Astrocyte of the cerebellum (primary cell): ENCODE results near the gene AIRE.

Experiments used
- DNase-seq: peaks from one replicate; pipeline ENCODE4 v3.0.0-alpha.2; 2011; ENCODE audit warnings: low read depth
- H3K4me3 ChIP-seq: 2 replicates; pipeline ENCODE4 v1.5.1; 2011; ENCODE audit warnings: mild to moderate bottlenecking, low read depth, low read length, moderate library complexity
- in situ Hi-C: cut with HindIII; loops from 2 replicates; pipeline ENCODE4 v1.10.0; 2017; ENCODE audit warnings: low sequenced_read_pairs
- TF ChIP-seq, protein P1 (sequence below): IDR thresholded peaks from 2 replicates; pipeline ENCODE4 v1.5.1; 2012; ENCODE audit warnings: low read length, low read depth, moderate library complexity, mild to moderate bottlenecking; ENCODE audit errors: missing control alignments

The AIRE gene

DNA sequence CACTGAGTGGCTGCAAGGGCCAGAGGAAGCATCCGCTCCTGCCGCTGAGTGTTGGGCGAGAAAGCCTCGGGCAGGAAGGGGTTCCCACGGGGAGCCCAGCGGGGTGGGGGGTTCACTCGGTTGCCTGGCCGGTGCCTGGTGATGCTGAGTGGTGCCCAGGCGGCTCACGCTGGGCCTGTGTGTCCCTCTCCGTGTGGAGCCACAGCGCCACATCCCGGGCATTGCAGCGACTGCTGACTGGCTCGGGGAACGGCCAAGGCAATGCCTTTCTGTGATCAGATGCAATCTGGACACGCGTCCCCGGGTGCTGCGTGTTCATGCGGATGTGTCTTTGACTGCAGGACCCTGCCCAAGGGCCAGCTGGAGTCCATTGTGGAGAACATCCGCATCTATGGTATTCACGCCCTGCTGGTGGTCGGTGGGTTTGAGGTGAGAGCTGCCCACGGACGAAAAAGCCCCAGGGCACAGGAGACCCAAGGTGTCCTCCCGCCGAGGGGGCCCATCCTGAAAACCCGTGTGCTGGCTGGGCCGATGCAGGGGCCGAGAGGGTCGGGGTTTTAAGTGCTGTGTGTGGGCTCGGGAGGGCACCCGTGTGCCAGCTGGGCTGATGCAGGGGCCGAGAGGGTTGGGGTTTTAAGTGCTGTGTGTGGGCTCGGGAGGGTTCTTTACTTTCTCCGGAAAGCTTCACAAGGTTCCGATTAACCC, 37.1 kb downstream of the AIRE start:
- TF ChIP-seq, protein P1, sequence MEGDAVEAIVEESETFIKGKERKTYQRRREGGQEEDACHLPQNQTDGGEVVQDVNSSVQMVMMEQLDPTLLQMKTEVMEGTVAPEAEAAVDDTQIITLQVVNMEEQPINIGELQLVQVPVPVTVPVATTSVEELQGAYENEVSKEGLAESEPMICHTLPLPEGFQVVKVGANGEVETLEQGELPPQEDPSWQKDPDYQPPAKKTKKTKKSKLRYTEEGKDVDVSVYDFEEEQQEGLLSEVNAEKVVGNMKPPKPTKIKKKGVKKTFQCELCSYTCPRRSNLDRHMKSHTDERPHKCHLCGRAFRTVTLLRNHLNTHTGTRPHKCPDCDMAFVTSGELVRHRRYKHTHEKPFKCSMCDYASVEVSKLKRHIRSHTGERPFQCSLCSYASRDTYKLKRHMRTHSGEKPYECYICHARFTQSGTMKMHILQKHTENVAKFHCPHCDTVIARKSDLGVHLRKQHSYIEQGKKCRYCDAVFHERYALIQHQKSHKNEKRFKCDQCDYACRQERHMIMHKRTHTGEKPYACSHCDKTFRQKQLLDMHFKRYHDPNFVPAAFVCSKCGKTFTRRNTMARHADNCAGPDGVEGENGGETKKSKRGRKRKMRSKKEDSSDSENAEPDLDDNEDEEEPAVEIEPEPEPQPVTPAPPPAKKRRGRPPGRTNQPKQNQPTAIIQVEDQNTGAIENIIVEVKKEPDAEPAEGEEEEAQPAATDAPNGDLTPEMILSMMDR = no peak
- in situ Hi-C loops = no loop called here
- DNase-seq = no peak
- H3K4me3 ChIP-seq = no peak overlapping the region

DNA sequence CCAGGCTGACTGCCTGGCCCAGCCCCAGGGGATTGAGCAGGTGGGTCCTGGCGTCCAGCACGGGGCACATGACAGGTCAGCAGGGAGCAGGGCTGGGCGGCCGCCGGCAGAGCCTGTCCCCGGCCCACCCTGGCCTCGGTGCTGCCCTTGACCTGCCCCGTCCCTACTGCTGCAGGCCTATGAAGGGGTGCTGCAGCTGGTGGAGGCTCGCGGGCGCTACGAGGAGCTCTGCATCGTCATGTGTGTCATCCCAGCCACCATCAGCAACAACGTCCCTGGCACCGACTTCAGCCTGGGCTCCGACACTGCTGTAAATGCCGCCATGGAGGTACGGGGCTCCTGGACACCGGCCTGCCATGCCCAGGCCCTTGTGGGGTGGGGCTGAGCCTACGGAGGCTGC, 37.9 kb downstream of the AIRE start:
- DNase-seq = no peak
- TF ChIP-seq, protein P1 = no peak
- no peak overlapping the region for H3K4me3 ChIP-seq
- in situ Hi-C loops = no loop called here

DNA sequence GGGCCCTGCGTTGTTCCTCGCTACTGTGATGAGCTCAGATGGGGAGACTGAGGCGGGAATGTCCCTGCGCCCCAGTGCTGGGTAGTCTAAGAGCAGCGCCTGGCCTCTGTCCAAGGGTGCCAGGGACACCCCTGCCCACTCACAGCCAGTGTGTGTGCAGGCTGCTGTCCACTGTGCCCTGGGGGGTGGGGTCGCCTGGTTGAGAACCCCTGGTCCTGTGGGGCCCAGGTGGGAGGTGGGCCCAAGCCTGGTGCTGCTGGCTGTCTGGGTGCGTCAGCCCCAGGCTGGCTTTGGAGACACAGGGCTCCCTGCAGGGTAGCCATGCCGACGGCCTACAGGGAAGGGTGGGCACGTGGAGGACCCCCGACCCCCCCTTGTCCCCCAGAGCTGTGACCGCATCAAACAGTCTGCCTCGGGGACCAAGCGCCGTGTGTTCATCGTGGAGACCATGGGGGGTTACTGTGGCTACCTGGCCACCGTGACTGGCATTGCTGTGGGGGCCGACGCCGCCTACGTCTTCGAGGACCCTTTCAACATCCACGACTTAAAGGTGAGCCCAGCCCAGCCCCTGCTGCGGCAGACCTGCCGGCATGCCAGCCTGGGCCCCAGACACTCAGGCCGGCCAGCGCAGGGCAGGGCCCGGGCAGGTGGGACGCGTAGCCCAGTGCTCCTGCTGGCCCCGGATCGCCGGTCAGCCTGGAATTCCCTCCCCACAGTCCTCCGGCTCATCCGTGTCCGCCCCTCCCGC, 38.6 kb downstream of the AIRE start:
- TF ChIP-seq, protein P1 = no peak
- in situ Hi-C loops = no loop called here
- DNase-seq = no peak
- no peak overlapping the region for H3K4me3 ChIP-seq

DNA sequence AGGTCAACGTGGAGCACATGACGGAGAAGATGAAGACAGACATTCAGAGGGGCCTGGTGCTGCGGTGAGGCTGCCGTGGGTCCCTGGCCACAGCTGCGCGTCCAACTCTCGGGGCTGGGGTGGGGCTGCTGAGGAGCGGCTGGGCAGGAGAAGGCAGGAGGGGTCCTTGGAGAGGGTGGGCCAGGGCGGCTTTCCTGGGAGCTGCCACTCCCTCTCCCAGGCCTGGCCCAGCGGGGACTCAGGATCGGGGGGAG, 39.1 kb downstream of the AIRE start:
- H3K4me3 ChIP-seq = no peak overlapping the region
- no peak for DNase-seq
- in situ Hi-C loops = no loop called here
- TF ChIP-seq, protein P1 = no peak

DNA sequence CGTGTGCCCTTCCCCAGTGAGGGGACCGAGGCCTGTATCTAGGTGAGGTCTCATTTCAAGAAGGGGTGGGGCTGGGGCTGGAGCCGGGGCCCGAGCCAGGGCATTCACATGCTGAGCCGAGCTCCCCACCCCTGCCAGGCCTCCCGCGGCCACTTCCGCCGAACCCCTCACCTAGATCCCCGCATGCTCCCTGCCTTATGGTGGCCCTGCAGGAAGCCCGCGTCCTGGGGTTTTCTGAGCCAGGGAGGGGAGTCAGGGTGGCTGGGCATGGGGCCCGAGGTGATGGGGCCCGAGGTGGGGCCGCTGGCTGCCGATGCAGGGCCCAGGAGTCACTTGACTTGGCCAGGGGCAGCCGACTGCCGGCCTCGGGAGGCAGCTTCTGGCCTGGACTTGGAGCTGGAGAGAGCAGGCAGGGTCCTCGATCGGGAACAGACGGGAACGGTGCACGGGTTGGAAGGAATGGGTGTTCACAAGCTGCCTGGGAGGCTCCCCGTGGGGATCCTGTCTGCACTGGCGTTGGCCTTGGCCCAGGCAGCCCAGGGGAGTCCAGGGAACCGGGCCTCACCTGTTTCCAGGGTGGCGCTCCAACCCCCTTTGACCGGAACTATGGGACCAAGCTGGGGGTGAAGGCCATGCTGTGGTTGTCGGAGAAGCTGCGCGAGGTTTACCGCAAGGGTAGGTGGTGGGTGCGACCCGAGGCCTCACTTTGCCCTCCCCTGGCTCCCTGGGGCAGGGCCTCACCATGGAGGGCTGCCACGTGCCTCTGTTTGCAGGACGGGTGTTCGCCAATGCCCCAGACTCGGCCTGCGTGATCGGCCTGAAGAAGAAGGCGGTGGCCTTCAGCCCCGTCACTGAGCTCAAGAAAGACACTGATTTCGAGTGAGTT, 40.0 kb downstream of the AIRE start:
- H3K4me3 ChIP-seq = no peak overlapping the region
- in situ Hi-C loops = no loop called here
- no peak for DNase-seq
- TF ChIP-seq, protein P1 = no peak

DNA sequence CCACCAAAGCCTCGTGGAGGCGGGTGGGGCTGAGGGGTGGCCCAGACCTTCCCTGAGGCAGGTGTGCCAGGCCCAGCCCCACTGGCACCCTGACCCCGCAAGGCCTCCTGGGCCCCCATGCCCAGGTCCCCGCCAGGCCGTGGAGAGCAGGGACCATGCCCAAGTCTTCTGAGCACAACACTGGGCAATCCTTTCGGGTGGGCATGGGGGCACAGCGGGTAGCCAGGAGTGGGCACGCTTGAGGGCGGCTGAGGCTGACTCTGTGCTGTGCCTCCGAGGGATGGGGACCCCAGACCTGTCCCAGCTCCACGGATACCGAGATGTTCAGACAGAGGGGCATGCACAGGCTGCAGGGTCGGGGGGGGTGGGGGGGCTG, 40.6 kb downstream of the AIRE start:
- DNase-seq = no peak
- H3K4me3 ChIP-seq = no peak overlapping the region
- TF ChIP-seq, protein P1 = no peak
- in situ Hi-C loops = no loop called here
